Measurements from ENCODE around the gene MED26. TPM values are rescaled to one million over a fixed set of nuclear protein-coding genes. Genes with fewer than 3 reads are reported as not detected.

MED26 gene
- total and polyA plus RNA-seq, 10 of the 15 experiments (the other 5 are each of a cell fraction or from before 2014, with no cell fraction given) = 1.1 to 21.4 (median 9.7) TPM

- peak; percentile 1; the same call in 1 of the 2 replicates for TF ChIP-seq YY1 (IDR thresholded peaks at IDR 0.05; ENCODE audit: low read depth, low read length)
- TF ChIP-seq EP300 (IDR thresholded peaks at IDR 0.05; ENCODE audit: borderline replicate concordance in 1 of 2, control insufficient read depth in 1 of 2, low read depth in 2 of 2, low read length in 2 of 2) = no peak
- peak; percentile 2 for TF ChIP-seq BCL3 (IDR thresholded peaks at IDR 0.05; ENCODE audit: borderline replicate concordance, insufficient read depth, low read depth, low read length, poor library complexity, severe bottlenecking)
- no peak; the same call in 1 of the 2 replicates for TF ChIP-seq PRDM15 (CRISPR knock-in tag; IDR thresholded peaks at IDR 0.05)
- no peak for TF ChIP-seq FOXM1 (IDR thresholded peaks at IDR 0.05; ENCODE audit: low read depth, low read length)
- TF ChIP-seq CHD1 (IDR thresholded peaks at IDR 0.05; ENCODE audit: low read depth, low read length) = peak; percentile 83
- TF ChIP-seq POLR2AphosphoS5 (IDR thresholded peaks at IDR 0.05; ENCODE audit: low read length) = peak; percentile 92; the same call in 1 of the 2 replicates
- TF ChIP-seq PBX3 (IDR thresholded peaks at IDR 0.05; ENCODE audit: insufficient replicate concordance, low read depth, low read length) = no peak
- no peak for TF ChIP-seq JUND (IDR thresholded peaks at IDR 0.05; ENCODE audit: low read depth, low read length)
- TF ChIP-seq HDAC2 (IDR thresholded peaks at IDR 0.05) = no peak
- TF ChIP-seq ZNF207 (IDR thresholded peaks at IDR 0.05; ENCODE audit: borderline replicate concordance) = peak; percentile 64; the same call in 1 of the 2 replicates
- no peak for TF ChIP-seq JUNB (IDR thresholded peaks at IDR 0.05)
- TF ChIP-seq RFX5 (IDR thresholded peaks at IDR 0.05; ENCODE audit: low read depth, low read length) = no peak
- 0 out of 2 replicates have a peak, but pooled peaks have one; percentile 79 for TF ChIP-seq SMARCA5 (IDR thresholded peaks at IDR 0.05)
- no peak for TF ChIP-seq ZNF274 (IDR thresholded peaks at IDR 0.05; ENCODE audit: insufficient read depth, insufficient read length)
- TF ChIP-seq BACH1 (IDR thresholded peaks at IDR 0.05; ENCODE audit: borderline replicate concordance) = peak; percentile 73
- TF ChIP-seq RAD51 (IDR thresholded peaks at IDR 0.05) = no peak
- TF ChIP-seq GABPA (IDR thresholded peaks at IDR 0.05; ENCODE audit: low read depth) = no peak
- TF ChIP-seq E2F8 (IDR thresholded peaks at IDR 0.05; ENCODE audit: low read depth, partially characterized antibody) = no peak
- TF ChIP-seq CHD4 (IDR thresholded peaks at IDR 0.05) = no peak
- peak; percentile 57; the same call in 1 of the 2 replicates for TF ChIP-seq POLR2A (IDR thresholded peaks at IDR 0.05; ENCODE audit: low read depth, low read length)
- no peak for TF ChIP-seq EGR1 (IDR thresholded peaks at IDR 0.05; ENCODE audit: borderline replicate concordance in 1 of 2, low read depth in 2 of 2, low read length in 2 of 2)
These were observed 42.8 kb downstream of the MED26 start (continued) for GRCh38 chr19:16585094-16585801.

Measured in GM12878 (cell line).